GM20000 (cell line): ENCODE data around the gene SLC46A2.

Experiments
- DNase-seq: peaks from one replicate; pipeline ENCODE4 v3.0.0; 2012; ENCODE audit warnings: low spot score
- CTCF ChIP-seq: IDR thresholded peaks from 2 replicates; pipeline ENCODE4 v1.5.1; 2012; ENCODE audit warnings: mild to moderate bottlenecking, control low read depth; ENCODE audit errors: extremely low read depth, missing control alignments

Gene SLC46A2

GRCh38 chr9:112852741-112853504, 37.8 kb downstream of the SLC46A2 start:
- TF ChIP-seq CTCF = no peak
- DNase-seq = no peak

GRCh38 chr9:112850840-112851239, 39.8 kb downstream of the SLC46A2 start:
- no peak for DNase-seq
- TF ChIP-seq CTCF = no peak

- TF ChIP-seq CTCF = no peak
- no peak for DNase-seq
These were observed 41.2 kb downstream of the SLC46A2 start for GRCh38 chr9:112849363-112849922.

GRCh38 chr9:112848316-112849151, 42.1 kb downstream of the SLC46A2 start:
- TF ChIP-seq CTCF = no peak
- no peak for DNase-seq

- TF ChIP-seq CTCF = no peak
- DNase-seq = no peak
These were observed 43.9 kb downstream of the SLC46A2 start for GRCh38 chr9:112846528-112847488.

GRCh38 chr9:112844771-112845542, 45.7 kb downstream of the SLC46A2 start:
- TF ChIP-seq CTCF = peak; percentile 94
- DNase-seq = peak; percentile 81
